Common myeloid progenitor, CD34-positive (primary cell): ENCODE data around the gene ABCB8.

Source experiments
- CTCF ChIA-PET: fragments of 350-600 bp; sonication (Branson Sonifier 250); formaldehyde crosslinking; loops from one replicate; lab custom pipeline; 2021; ENCODE audit warnings: antibody characterized with exemption; lab: Charles Lee
- POLR2A ChIA-PET: fragments of 350-600 bp; sonication (Branson Sonifier 250); formaldehyde crosslinking; loops from one replicate; lab custom pipeline; 2021; ENCODE audit warnings: antibody characterized with exemption; lab: Charles Lee
- DNase-seq, 3 donors: peaks; one replicate each; pipeline versions ENCODE4 v3.0.0 to v3.0.0-alpha.2; 2013
- H3K27ac ChIP-seq, 2 experiments: 1 replicate in 1 of 2; 2 replicates in 1 of 2; pipeline ENCODE4 v1.7.0; 2013; ENCODE audit warnings: inconsistent platforms in 2 of 2, low read length in 2 of 2, mild to moderate bottlenecking in 2 of 2, low read depth in 1 of 2, moderate library complexity in 1 of 2; ENCODE audit not compliant: severe bottlenecking in 2 of 2, insufficient read depth in 1 of 2, poor library complexity in 1 of 2
- H3K27me3 ChIP-seq, 5 experiments: replicated peaks in 2 of 5; 1 replicate in 3 of 5; 2 replicates in 2 of 5; pipeline versions ENCODE4 v1.6.1 to v1.7.0; 2013; ENCODE audit warnings: low read length in 4 of 5, mild to moderate bottlenecking in 2 of 5, moderate library complexity in 2 of 5, inconsistent platforms in 1 of 5; ENCODE audit not compliant: insufficient read depth in 5 of 5, control insufficient read depth in 4 of 5
- H3K36me3 ChIP-seq, 4 experiments: 1 replicate in 2 of 4; 2 replicates in 2 of 4; pipeline versions ENCODE4 v1.6.1 to v1.7.0; 2013; ENCODE audit warnings: low read length in 3 of 4, control low read depth in 1 of 4, mild to moderate bottlenecking in 1 of 4; ENCODE audit not compliant: control insufficient read depth in 4 of 4, insufficient read depth in 4 of 4
- H3K4me1 ChIP-seq, 4 experiments: 1 replicate in 3 of 4; 2 replicates in 1 of 4; pipeline versions ENCODE4 v1.6.1 to v1.7.1; 2013; ENCODE audit warnings: low read length in 3 of 4, mild to moderate bottlenecking in 3 of 4, control low read depth in 1 of 4, inconsistent platforms in 1 of 4, moderate library complexity in 1 of 4; ENCODE audit not compliant: control insufficient read depth in 4 of 4, insufficient read depth in 4 of 4; ENCODE audit errors: control extremely low read depth in 1 of 4
- H3K4me3 ChIP-seq, 7 experiments: 1 replicate in 4 of 7; 2 replicates in 3 of 7; pipeline versions ENCODE4 v1.5.1 to v1.7.0; 2013; ENCODE audit warnings: mild to moderate bottlenecking in 7 of 7, low read length in 6 of 7, moderate library complexity in 6 of 7, inconsistent platforms in 2 of 7, low read depth in 2 of 7, control low read depth in 1 of 7; ENCODE audit not compliant: insufficient read depth in 4 of 7, control insufficient read depth in 1 of 7; ENCODE audit errors: extremely low read depth in 1 of 7
- H3K9me3 ChIP-seq, 5 experiments: 1 replicate in 4 of 5; 2 replicates in 1 of 5; pipeline versions ENCODE4 v1.6.1 to v1.7.1; 2013; ENCODE audit warnings: low read length in 4 of 5, mild to moderate bottlenecking in 2 of 5, inconsistent platforms in 1 of 5, low read depth in 1 of 5, moderate library complexity in 1 of 5; ENCODE audit not compliant: control insufficient read depth in 4 of 5, insufficient read depth in 2 of 5; ENCODE audit errors: control extremely low read depth in 1 of 5
- WGBS: methylation state at CpG from one replicate; pipeline ENCODE4 v1.1.5; 2013; ENCODE audit not compliant: insufficient coverage; 5-methylcytosine and 5-hydroxymethylcytosine counted together

ABCB8 gene

DNA sequence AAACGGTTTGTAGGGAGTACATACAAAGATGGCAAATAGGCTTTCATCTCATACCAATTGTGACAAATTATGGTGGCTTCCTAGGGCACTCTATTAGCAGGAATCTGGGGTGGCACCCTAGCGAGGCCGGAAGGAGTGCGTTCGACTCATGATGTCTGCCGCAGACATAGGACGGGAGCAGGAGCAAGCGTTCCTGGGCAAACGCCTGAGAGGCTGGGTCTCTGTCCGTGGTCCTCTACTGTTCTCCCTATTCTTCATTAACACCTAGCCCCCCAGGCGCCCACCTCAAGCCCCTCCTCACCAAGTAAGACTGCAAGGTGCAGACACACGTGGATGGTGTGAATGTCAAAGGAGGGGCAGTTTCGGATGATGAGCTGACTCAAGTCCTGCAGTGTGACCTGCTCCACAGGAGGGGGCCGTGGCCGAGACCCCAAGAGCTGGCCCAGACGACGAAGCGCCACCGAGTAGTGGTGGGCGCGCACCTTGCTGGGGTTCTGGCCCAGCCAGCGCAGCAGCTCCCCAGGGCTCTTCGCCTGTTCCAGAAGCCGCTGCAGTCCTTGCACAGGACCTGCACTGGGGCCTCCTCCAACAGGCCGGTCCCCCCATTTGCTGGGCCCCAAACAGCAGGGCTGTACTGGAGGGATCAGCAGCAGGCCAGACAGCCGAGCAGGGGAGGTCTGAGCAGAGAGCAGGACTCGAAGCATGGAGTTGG, 51.1 kb downstream of the ABCB8 start:
- CTCF ChIA-PET: interaction anchor here (0.6 to 8.5 kb wide), 5 partner anchors 11 to 18 kb away, joined by 3 to 64 read pairs (median 4); partner anchors contain the start of genes CDK5 and SLC4A2
- H3K4me3 ChIP-seq: peak overlapping the region in 6 of 7 experiments; percentile 74 to 94 (median 88)
- DNase-seq: no peak
- WGBS: 97% methylated on average over 15 of the region's 27 CpGs
- H3K36me3 ChIP-seq: peaks cover 2 to 58% (median 26%) of the 10 kb centered on the region in 4 experiments
- H3K4me1 ChIP-seq: peaks cover 3 to 45% (median 41%) of the 10 kb centered on the region in 4 experiments
- peak overlapping the region; percentile 75 to 92 for H3K27ac ChIP-seq
- POLR2A ChIA-PET: no interaction called here
- no peaks in the 10 kb centered on the region for H3K27me3 ChIP-seq
- no peaks in the 10 kb centered on the region for H3K9me3 ChIP-seq

DNA sequence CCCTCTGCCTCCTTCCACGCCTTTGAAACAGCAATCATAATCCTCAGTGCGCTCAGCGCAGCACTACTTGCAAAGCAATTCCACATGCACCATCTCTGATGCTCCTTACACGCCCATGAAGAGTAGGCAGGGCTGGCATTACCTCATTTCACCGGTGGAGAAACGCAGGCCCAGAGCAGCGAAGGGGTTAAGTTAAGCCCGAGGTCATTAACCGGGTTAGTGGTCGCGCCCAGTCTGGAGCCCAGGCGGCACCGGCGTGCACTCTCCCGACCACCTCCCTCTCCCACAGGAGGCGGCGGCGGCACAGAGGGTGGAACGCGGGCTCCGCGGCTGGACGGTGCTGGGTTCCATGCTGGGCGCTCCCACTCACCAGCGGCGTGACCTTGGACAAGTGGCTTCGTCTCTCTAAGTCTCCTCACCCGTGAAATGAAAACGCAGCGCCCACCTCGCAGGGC, 51.8 kb downstream of the ABCB8 start:
- WGBS: under 1% methylated on average over 28 of the region's 31 CpGs
- H3K36me3 ChIP-seq: peaks cover under 1 to 51% (median 18%) of the 10 kb centered on the region in 4 experiments
- peaks cover 3 to 46% (median 42%) of the 10 kb centered on the region in 4 experiments for H3K4me1 ChIP-seq
- peak in 2 of 3 donors; percentile 42 to 51 for DNase-seq
- ChIA-PET CTCF (interaction anchor here (0.6 to 8.5 kb wide), 6 partner anchors 8 to 30 kb away, joined by 3 to 64 read pairs (median 4); partner anchors contain the start of genes CDK5 and SLC4A2), POLR2A (interaction anchor here (1.0 kb wide), 1 partner anchor 52 kb away, joined by 4 read pairs; the partner anchor contains the start of gene ABCB8)
- no peaks in the 10 kb centered on the region for H3K9me3 ChIP-seq
- H3K27me3 ChIP-seq: no peaks in the 10 kb centered on the region
- H3K27ac ChIP-seq: peak overlapping the region; percentile 75 to 92
- H3K4me3 ChIP-seq: peak overlapping the region; percentile 71 to 94 (median 87)

DNA sequence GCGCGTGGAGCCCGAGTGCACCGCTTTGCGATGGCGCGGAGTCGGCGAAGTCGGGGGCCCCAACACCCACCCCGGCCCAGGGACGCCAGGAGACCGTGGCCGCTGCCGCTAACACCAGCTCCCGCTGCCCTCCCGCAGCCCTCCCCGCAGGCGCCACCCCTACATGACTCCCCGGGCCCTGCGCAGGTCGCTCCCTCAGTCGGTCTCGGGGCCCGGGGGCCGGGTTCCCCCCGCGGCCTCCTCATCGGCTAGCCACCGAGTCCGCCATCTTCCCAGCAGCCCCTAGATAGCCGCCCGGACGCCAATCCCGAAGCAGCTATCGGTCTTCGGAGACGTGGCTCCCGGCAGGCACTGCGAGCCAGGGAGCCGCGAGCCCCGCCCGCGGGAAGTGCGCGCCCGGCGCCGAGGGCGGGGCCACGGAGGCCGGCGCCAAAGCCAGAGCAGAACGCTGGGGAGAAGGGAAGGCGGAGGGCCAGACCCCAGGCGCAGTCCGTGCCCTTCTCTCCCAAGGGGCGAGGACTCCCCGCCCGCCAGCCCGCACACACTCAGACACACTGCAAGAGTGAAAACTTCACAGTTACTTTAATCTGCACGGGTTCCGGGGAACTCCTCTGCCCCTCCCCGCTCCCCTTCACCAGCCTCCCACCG, 52.4 kb downstream of the ABCB8 start, which contains the start of gene FASTK:
Gene FASTK, minus strand, starts transcription at position 288 of the 648 bp plus-strand sequence. Its CDS starts 43 bp downstream, at position 245.
- CTCF ChIA-PET: interaction anchor here (0.7 to 1.7 kb wide), 3 partner anchors 9 to 30 kb away, joined by 3 to 6 read pairs (median 5); no protein-coding TSS in a partner anchor

DNA sequence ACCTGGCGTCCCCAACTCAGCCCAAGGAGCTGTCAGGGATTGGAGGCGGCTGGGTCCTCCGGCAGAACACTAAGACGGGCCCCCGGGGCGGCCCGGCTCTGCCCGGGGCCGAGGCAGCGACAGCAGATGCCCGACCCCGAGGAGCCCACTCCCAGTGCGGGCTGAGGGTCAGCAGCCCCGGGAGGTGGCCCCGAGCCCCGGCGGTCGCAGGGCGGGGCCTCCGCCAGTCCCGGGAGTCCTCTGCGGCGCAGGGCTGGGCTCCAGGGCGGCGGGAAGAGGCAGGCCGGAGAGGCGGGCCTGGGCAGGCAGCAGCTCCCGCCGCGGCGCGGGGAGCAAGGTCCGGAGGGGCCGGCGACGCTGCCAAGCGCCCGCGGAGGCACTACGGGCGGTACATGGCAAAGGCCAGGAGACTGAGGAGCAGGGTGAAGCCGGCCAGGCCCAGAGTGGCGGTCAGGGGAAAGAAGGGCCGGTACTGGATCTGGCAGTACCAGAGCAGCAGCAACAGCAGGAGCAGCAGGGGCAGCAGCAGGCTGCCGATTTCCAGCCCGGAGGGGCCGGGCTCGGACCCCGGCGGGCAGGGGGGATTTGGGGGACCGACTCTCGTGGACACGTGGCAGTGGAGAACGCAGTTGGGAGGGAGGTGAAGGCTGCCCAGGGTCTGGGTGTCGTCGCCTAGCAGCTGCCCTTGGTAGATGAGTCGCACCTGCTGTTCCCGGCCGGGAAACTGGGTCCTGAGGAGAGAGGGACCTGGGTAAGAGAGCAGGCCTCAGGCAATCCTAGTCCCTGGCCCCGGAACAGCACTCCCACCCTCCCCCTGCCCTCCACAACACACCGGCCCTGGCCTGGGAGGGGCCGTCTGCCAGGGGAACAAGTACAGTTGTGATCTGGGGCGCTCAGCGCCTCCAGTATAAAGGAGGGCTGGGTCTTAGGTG, 53.2 kb downstream of the ABCB8 start:
- Histone ChIP-seq H3K4me3 (peak overlapping the region in 6 of 7 experiments; percentile 5 to 94 (median 82)), H3K4me1 (peaks cover 5 to 56% (median 51%) of the 10 kb centered on the region in 4 experiments), H3K27me3 (no peaks in the 10 kb centered on the region), H3K27ac (peak overlapping the region; percentile 75 to 92), H3K9me3 (no peaks in the 10 kb centered on the region), H3K36me3 (peaks cover 0 to 37% (median 5%) of the 10 kb centered on the region in 4 experiments)
- ChIA-PET CTCF (interaction anchor here (0.7 to 1.7 kb wide), 4 partner anchors 10 to 29 kb away, joined by 3 to 6 read pairs (median 4); no protein-coding TSS in a partner anchor), POLR2A (interaction anchor here (1.0 kb wide), 1 partner anchor 53 kb away, joined by 4 read pairs; the partner anchor contains the start of gene ABCB8)
- WGBS: 82% methylated on average over 57 of the region's 64 CpGs
- DNase-seq: no peak

More for the DNA sequence above, 52.4 kb downstream of the ABCB8 start, which contains the start of gene FASTK:
- peaks cover 5 to 52% (median 47%) of the 10 kb centered on the region in 4 experiments for H3K4me1 ChIP-seq
- H3K27me3 ChIP-seq: no peaks in the 10 kb centered on the region
- H3K4me3 ChIP-seq: peak within 1 kb of the TSS; percentile 71 to 94 (median 87)
- peaks cover 0 to 45% (median 13%) of the 10 kb centered on the region in 4 experiments for H3K36me3 ChIP-seq
- POLR2A ChIA-PET: interaction anchor here (1.0 kb wide), 1 partner anchor 52 kb away, joined by 4 read pairs; the partner anchor contains the start of gene ABCB8
- peak; percentile 85 to 92 (median 91) for DNase-seq
- 4% methylated on average over 47 of the region's 66 CpGs for WGBS
- no peaks in the 10 kb centered on the region for H3K9me3 ChIP-seq
- peak within 1 kb of the TSS; percentile 75 to 92 for H3K27ac ChIP-seq

DNA sequence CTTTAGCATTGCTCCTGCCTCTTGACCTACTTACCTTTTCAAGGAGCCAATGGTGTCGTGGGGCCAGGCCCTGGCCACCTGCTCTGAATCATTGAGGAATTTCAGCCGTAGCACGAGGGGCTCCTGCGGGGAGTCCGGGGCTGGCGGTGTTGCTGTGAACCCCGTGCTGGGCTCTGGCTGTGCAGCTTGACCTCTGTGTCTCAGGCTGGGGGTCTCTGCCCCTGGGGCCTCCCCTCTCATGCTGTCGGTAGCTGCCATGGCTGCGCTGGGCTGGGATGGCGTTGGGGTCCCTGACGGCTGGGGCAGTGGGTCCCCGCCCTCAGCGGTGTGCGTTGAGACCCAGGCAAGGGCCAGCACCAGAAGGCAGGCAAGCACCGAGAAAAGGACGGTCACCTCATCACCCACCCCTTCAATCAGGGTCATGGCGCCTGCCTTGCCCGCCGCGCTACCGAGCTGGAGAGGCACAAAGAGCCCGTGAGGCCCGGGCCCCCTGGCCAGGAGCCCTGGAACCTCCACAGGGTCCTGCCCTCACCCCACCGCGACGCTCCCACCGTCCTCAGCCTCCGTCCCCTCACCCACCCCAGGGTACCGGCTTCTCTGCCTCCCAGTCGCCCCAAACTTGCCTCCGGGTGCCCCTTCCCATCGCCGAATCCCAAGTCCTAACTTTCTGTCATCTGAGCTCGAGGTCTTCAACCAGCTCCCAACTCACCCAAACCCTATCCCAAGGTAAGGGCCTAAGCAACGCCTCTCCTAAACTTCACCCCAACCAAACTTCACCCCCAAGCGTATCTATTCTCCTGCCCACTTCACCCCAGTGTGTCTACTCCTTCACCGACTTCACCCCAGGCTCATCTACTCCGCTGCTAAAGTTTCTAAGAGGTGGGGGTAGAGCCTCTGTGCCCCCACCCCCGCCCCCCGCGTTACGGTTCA, 54.2 kb downstream of the ABCB8 start:
- H3K9me3 ChIP-seq: no peaks in the 10 kb centered on the region
- WGBS: 86% methylated on average over 29 of the region's 42 CpGs
- no peaks in the 10 kb centered on the region for H3K27me3 ChIP-seq
- ChIA-PET CTCF (interaction anchor here (0.5 to 14.4 kb wide), 8 partner anchors 9 to 270 kb away, joined by 3 to 219 read pairs (median 3); no protein-coding TSS in a partner anchor), POLR2A (interaction anchor here (1.4 kb wide), 1 partner anchor 54 kb away, joined by 3 read pairs; the partner anchor contains the start of gene ABCB8)
- H3K4me1 ChIP-seq: peaks cover 5 to 63% (median 58%) of the 10 kb centered on the region in 4 experiments
- H3K4me3 ChIP-seq: peak overlapping the region; percentile 41 to 84 (median 72)
- no peak for DNase-seq
- H3K27ac ChIP-seq: peak overlapping the region; percentile 25 to 92
- H3K36me3 ChIP-seq: peaks cover 0 to 27% (median 0%) of the 10 kb centered on the region in 4 experiments
